ENCODE measurements around the gene ZC3H4. TPM values are rescaled to one million over a fixed set of nuclear protein-coding genes. Genes with fewer than 3 reads are reported as not detected.
A peak's percentile ranks its signal among the peaks of the same experiment; 100 is the strongest.

The ZC3H4 gene
- total RNA-seq, 2 experiments from 2014 or later, result 98.3 to 104 TPM

DNA sequence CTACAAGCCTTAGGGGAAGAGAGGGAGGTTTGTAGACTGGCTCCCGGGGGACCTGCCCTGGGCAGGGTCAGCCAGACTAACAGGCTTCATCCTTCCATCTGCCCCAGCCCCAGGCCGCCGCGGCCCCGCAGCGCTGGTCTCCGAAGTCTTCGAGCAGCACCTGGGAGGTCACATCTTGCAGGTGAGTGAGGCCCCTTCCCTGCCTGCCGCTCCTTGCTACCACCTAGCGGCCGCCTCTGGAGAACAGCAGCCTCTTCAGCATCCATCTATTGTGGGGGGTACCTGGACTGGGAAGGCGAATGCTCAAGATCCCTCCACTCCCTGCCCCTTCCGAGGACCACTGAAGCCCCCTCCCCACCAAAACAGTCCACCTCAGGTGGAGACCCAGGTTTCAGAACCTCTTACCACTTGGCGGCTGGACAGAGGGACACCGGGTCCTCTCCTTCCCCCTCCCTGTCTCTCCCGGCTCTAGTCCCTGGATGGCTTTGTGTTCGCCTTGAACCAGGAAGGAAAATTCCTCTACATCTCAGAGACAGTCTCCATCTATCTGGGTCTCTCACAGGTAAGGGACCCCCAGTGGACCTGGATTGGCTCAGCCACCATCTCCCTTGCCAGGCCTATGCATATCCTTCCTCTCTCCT is 81.3 kb downstream of the ZC3H4 start:
- H3K4me3 Mint-ChIP-seq, result no peak overlapping the region
- H3K27ac Mint-ChIP-seq, result no peak overlapping the region
- peak; percentile 67 for DNase-seq
- POLR2A ChIA-PET, result no interaction called here
- H3K36me3 Mint-ChIP-seq (ENCODE audit: low read depth), result no peaks in the 10 kb centered on the region
- peaks cover 39% of the 10 kb centered on the region for H3K27me3 Mint-ChIP-seq
- CTCF ChIA-PET, result interaction anchor here (3.1 kb wide), 1 partner anchor 19 kb away, joined by 17 read pairs; no protein-coding TSS in a partner anchor
- H3K4me1 Mint-ChIP-seq, result peaks cover 20% of the 10 kb centered on the region
- no peaks in the 10 kb centered on the region for H3K9me3 Mint-ChIP-seq

DNA sequence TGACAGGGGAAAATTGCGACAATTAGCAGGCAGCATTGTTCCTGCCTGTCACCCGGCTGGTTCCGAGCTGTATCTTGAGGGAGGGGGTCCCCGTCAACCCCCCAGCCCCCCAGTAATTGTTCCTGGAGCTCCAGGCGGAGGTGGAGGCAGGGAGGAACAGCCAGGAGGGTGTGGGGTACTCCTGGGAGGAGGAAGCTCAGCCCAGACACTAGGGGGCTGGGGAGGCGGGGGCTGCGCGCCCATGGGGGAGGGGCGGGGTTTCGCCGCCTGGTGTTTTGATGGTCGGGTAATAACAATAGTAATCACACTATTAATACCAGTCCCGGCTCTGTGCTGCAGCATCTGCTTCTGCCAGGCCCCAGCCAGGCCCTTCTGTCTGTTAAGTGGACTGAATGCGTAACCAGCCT is 85.4 kb downstream of the ZC3H4 start:
- Mint-ChIP-seq H3K9me3 (no peaks in the 10 kb centered on the region), H3K36me3 (ENCODE audit: low read depth) (no peaks in the 10 kb centered on the region), H3K27ac (no peak overlapping the region), H3K4me1 (peaks cover 8% of the 10 kb centered on the region), H3K4me3 (no peak overlapping the region), H3K27me3 (peaks cover 55% of the 10 kb centered on the region)
- DNase-seq, result no peak
- CTCF ChIA-PET, result interaction anchor here (0.5 to 1.2 kb wide), 3 partner anchors 13 to 331 kb away, joined by 3 to 5 read pairs (median 3); no protein-coding TSS in a partner anchor
- POLR2A ChIA-PET, result no interaction called here

DNA sequence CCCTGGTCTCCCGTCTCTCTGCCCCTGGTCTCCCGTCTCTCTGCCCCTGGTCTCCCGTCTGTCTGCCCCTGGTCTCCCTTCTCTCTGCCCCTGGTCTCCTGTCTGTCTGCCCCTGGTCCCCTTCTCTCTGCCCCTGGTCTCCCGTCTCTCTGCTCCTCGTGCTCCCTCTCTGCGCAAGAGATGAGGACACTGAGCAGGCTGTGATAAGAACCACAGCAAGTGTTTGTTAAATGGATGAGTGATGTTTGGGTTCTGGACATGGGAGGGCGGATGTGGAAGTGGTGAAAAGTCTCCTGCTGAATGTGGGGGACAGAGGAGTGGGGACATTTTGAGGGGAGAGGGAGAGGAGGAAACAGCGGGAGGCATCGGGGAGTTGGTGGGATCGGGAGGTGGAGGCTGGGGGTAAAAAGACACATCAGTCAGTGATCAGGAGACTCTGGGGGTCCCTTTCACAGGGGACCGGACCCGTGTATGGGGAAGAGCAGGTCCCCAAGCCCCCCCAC is 85.9 kb downstream of the ZC3H4 start:
- no peak overlapping the region for H3K27ac Mint-ChIP-seq
- H3K4me3 Mint-ChIP-seq, result no peak overlapping the region
- ChIA-PET CTCF (interaction anchor here (0.7 to 1.2 kb wide), 2 partner anchors 15 to 330 kb away, joined by 3 to 5 read pairs; no protein-coding TSS in a partner anchor), POLR2A (no interaction called here)
- H3K36me3 Mint-ChIP-seq (ENCODE audit: low read depth), result no peaks in the 10 kb centered on the region
- no peaks in the 10 kb centered on the region for H3K9me3 Mint-ChIP-seq
- DNase-seq, result no peak
- peaks cover 59% of the 10 kb centered on the region for H3K27me3 Mint-ChIP-seq
- H3K4me1 Mint-ChIP-seq, result peaks cover 12% of the 10 kb centered on the region

DNA sequence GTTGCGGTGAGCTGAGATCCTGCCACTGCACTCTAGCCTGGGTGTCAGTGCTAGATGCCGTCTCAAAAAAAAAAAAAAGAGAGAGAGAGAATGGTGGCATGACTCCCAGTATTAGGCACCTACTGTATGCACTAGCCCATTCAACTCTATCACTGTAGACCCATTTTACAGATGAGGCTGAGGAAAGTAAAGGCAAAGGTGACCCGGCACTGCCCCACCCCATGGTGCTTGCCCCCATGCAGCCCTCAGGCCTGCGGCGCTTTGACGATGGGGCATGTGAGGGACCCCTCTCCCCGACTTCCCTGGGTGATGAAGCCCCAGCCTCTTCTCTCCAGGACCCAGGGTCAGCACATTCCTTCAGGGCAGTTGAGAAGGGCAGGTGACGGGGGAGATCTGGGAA is 86.7 kb downstream of the ZC3H4 start:
- no peaks in the 10 kb centered on the region for H3K36me3 Mint-ChIP-seq (ENCODE audit: low read depth)
- DNase-seq, result no peak
- no peak overlapping the region for H3K27ac Mint-ChIP-seq
- H3K9me3 Mint-ChIP-seq, result no peaks in the 10 kb centered on the region
- peaks cover 11% of the 10 kb centered on the region for H3K4me1 Mint-ChIP-seq
- ChIA-PET POLR2A (no interaction called here), CTCF (interaction anchor here (1.6 kb wide), 1 partner anchor 14 kb away, joined by 9 read pairs; no protein-coding TSS in a partner anchor)
- peaks cover 60% of the 10 kb centered on the region for H3K27me3 Mint-ChIP-seq
- H3K4me3 Mint-ChIP-seq, result no peak overlapping the region

DNA sequence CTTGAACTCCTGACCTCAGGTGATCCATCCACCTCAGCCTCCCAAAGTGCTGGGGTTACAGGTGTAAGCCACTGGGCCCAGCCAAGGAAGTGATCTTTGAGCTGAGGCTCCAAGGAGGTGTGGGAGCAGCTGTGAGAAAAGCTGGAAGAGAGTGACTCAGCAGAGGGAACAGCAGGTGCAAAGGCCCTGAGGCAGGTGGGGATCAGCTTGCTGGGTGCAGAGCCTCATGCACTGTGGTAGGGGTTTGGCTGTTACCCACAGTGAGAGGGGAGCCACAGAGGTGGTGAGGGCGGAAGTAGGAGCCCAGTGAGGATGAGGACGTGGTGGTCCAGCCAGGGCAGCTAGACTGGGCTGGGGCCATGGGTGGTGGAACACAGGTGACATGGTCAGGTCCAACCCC is 87.4 kb downstream of the ZC3H4 start:
- ChIA-PET CTCF (interaction anchor here (1.0 to 1.6 kb wide), 3 partner anchors 9 to 169 kb away, joined by 4 to 9 read pairs (median 5); no protein-coding TSS in a partner anchor), POLR2A (interaction anchor here (0.6 to 1.1 kb wide), 3 partner anchors 87 to 363 kb away, joined by 3 read pairs; partner anchors contain the start of gene ZC3H4)
- H3K9me3 Mint-ChIP-seq, result no peaks in the 10 kb centered on the region
- H3K4me1 Mint-ChIP-seq, result peaks cover 13% of the 10 kb centered on the region
- DNase-seq, result no peak
- H3K27me3 Mint-ChIP-seq, result peaks cover 62% of the 10 kb centered on the region
- no peak overlapping the region for H3K27ac Mint-ChIP-seq
- H3K4me3 Mint-ChIP-seq, result no peak overlapping the region
- no peaks in the 10 kb centered on the region for H3K36me3 Mint-ChIP-seq (ENCODE audit: low read depth)

GRCh38 chr19:47024502-47024901 is 89.1 kb downstream of the ZC3H4 start:
- DNase-seq, result no peak
- Mint-ChIP-seq H3K27ac (no peak overlapping the region), H3K36me3 (ENCODE audit: low read depth) (no peaks in the 10 kb centered on the region), H3K27me3 (peaks cover 59% of the 10 kb centered on the region), H3K4me3 (no peak overlapping the region), H3K9me3 (no peaks in the 10 kb centered on the region), H3K4me1 (peaks cover 12% of the 10 kb centered on the region)
- ChIA-PET POLR2A (no interaction called here), CTCF (interaction anchor here (1.5 to 4.1 kb wide), 2 partner anchors 11 kb away, joined by 5 to 36 read pairs; no protein-coding TSS in a partner anchor)

- Mint-ChIP-seq H3K27me3 (peaks cover 62% of the 10 kb centered on the region), H3K9me3 (no peaks in the 10 kb centered on the region), H3K27ac (no peak overlapping the region), H3K4me3 (no peak overlapping the region), H3K36me3 (ENCODE audit: low read depth) (no peaks in the 10 kb centered on the region), H3K4me1 (peaks cover 14% of the 10 kb centered on the region)
- ChIA-PET CTCF (interaction anchor here (4.1 kb wide), 1 partner anchor 10 kb away, joined by 36 read pairs; no protein-coding TSS in a partner anchor), POLR2A (interaction anchor here (1.0 to 1.2 kb wide), 2 partner anchors 12 to 108 kb away, joined by 3 to 4 read pairs; no protein-coding TSS in a partner anchor)
- no peak for DNase-seq
Measured at GRCh38 chr19:47023448-47023794, 90.2 kb downstream of the ZC3H4 start.

- Mint-ChIP-seq H3K9me3 (no peaks in the 10 kb centered on the region), H3K27me3 (peaks cover 60% of the 10 kb centered on the region), H3K4me3 (no peak overlapping the region), H3K4me1 (peaks cover 14% of the 10 kb centered on the region), H3K36me3 (ENCODE audit: low read depth) (no peaks in the 10 kb centered on the region), H3K27ac (no peak overlapping the region)
- DNase-seq, result no peak
- ChIA-PET CTCF (interaction anchor here (4.1 kb wide), 1 partner anchor 9 kb away, joined by 36 read pairs; no protein-coding TSS in a partner anchor), POLR2A (interaction anchor here (1.0 to 1.2 kb wide), 2 partner anchors 13 to 108 kb away, joined by 3 to 4 read pairs; no protein-coding TSS in a partner anchor)
Measured at GRCh38 chr19:47022541-47023447, 90.8 kb downstream of the ZC3H4 start.

DNA sequence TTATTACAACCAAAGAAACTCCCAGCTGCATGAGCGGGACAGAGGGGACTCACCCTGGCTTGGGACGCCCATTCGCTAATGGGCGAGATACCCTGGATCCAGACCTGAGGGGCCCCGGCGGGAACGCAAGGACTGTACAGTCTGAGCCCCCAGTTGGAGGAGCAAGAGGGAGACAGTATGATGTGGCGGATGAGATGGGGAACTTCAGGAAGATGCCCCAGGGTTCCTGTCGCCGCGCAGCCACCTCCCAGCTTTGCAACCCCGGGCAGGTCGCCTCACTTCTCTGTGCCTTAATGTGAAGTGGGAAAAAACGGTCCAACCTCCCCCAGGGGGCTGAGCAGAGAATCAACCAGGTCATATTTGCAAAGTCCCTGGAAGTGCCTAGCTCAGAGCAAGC is 91.4 kb downstream of the ZC3H4 start:
- no peaks in the 10 kb centered on the region for H3K36me3 Mint-ChIP-seq (ENCODE audit: low read depth)
- no peak overlapping the region for H3K4me3 Mint-ChIP-seq
- peaks cover 57% of the 10 kb centered on the region for H3K27me3 Mint-ChIP-seq
- H3K9me3 Mint-ChIP-seq, result no peaks in the 10 kb centered on the region
- H3K4me1 Mint-ChIP-seq, result peaks cover 14% of the 10 kb centered on the region
- no peak for DNase-seq
- no peak overlapping the region for H3K27ac Mint-ChIP-seq
- CTCF ChIA-PET, result interaction anchor here (4.1 kb wide), 1 partner anchor 9 kb away, joined by 36 read pairs; no protein-coding TSS in a partner anchor
- POLR2A ChIA-PET, result no interaction called here

DNA sequence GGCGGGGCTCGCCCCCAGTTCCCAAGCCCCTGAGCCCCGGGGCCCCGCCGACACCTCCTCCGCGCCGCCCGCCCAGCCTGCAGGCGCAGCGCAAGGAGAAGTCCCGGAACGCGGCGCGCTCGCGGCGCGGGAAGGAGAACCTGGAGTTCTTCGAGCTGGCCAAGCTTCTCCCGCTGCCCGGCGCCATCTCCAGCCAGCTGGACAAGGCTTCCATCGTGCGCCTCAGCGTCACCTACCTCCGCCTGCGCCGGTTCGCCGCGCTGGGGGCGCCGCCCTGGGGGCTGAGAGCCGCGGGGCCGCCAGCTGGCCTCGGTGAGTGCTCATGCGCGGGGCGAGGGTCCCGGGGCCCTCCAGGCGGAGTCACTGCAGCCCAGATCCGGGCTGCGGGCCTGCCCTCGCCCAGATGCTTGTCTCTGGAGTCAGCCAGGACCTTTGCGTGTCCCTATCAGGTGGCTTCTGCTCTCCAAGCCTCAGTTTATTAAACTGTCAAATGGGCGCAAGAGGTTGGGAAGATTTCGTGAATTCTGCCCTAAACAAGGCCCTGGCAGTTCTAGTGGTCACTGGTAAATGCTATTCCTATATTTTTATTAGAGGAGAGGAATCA is 91.9 kb downstream of the ZC3H4 start:
- DNase-seq, result no peak
- no peaks in the 10 kb centered on the region for H3K9me3 Mint-ChIP-seq
- H3K36me3 Mint-ChIP-seq (ENCODE audit: low read depth), result no peaks in the 10 kb centered on the region
- H3K27me3 Mint-ChIP-seq, result peaks cover 58% of the 10 kb centered on the region
- peaks cover 14% of the 10 kb centered on the region for H3K4me1 Mint-ChIP-seq
- no peak overlapping the region for H3K4me3 Mint-ChIP-seq
- H3K27ac Mint-ChIP-seq, result no peak overlapping the region
- ChIA-PET POLR2A (no interaction called here), CTCF (interaction anchor here (4.1 kb wide), 1 partner anchor 8 kb away, joined by 36 read pairs; no protein-coding TSS in a partner anchor)

DNA sequence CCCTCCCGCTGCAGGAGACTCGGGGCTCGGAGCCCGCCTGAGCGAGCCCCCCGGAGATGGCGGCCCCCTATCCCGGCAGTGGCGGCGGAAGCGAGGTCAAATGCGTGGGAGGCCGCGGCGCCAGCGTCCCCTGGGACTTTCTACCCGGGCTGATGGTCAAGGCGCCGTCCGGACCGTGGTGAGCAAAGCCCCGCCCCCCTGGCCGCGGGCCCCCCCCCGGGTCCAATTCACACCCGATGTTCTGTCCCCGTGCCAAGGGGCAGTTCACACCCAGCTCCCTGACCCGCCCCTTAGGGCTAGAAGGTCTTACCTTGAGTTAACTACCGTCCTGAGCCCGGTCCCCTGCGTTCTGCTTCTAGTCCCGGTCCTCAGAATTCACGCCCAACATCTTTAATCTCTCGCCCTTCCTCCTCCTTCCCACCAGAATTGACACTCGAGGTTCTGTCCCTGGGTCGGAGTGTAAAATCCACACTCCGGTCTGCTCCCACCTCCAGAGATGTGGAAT is 92.5 kb downstream of the ZC3H4 start:
- H3K27me3 Mint-ChIP-seq, result peaks cover 52% of the 10 kb centered on the region
- no peaks in the 10 kb centered on the region for H3K36me3 Mint-ChIP-seq (ENCODE audit: low read depth)
- DNase-seq, result no peak
- no peaks in the 10 kb centered on the region for H3K9me3 Mint-ChIP-seq
- H3K27ac Mint-ChIP-seq, result no peak overlapping the region
- ChIA-PET CTCF (interaction anchor here (4.1 kb wide), 1 partner anchor 8 kb away, joined by 36 read pairs; no protein-coding TSS in a partner anchor), POLR2A (interaction anchor here (0.7 kb wide), 2 partner anchors 14 to 73 kb away, joined by 3 read pairs; no protein-coding TSS in a partner anchor)
- H3K4me1 Mint-ChIP-seq, result peaks cover 12% of the 10 kb centered on the region
- H3K4me3 Mint-ChIP-seq, result no peak overlapping the region

DNA sequence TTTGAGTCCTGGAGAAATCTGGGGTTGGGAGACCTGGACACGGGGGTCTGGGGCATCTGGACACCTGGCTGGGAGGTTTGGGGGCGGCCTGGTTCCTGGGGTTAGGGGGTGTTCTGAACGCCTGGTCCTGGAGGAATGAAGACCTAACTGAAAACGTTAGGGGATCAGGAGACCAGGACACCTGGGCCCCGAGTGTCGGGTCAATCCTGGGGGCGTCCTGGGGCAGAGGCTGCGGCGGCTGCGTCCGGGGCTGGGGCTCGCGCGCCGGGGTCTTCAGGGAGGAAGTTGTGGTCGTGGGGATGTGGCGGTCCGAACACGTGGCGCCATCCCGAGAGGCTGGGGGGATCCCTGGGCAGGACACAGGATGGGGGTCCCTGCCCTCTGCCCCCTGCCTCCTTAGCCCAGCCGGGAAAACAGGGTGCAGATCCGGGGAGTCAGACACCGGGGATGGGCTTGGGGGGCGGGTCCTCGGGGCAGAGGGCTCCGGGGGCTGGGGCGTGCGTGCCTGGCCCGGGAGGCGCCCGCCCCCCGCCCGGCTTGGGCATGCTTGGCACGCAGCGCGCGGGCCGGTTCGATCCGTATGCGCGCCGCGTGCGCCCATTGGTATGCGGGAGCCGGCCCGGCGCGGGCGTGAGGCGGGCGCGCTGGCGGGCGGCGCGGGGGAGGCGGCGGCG is 93.3 kb downstream of the ZC3H4 start:
- peaks cover 50% of the 10 kb centered on the region for H3K27me3 Mint-ChIP-seq
- CTCF ChIA-PET, result interaction anchor here (4.1 kb wide), 1 partner anchor 7 kb away, joined by 36 read pairs; no protein-coding TSS in a partner anchor
- peaks cover 11% of the 10 kb centered on the region for H3K4me1 Mint-ChIP-seq
- no peak overlapping the region for H3K27ac Mint-ChIP-seq
- POLR2A ChIA-PET, result interaction anchor here (0.7 kb wide), 2 partner anchors 15 to 73 kb away, joined by 3 read pairs; no protein-coding TSS in a partner anchor
- DNase-seq, result no peak
- no peaks in the 10 kb centered on the region for H3K36me3 Mint-ChIP-seq (ENCODE audit: low read depth)
- no peak overlapping the region for H3K4me3 Mint-ChIP-seq
- H3K9me3 Mint-ChIP-seq, result no peaks in the 10 kb centered on the region

Measured in activated CD4-positive, alpha-beta memory T cell treated with anti-CD3 and anti-CD28 coated beads, Interleukin-2, amount 10 ng/mL, durations not matched to agents 7 days and 5 days (primary cell).